Colonic mucosa (tissue), 4 donors: ENCODE data around the gene PDZRN3. TPM values are rescaled to one million over a fixed set of nuclear protein-coding genes. Genes with fewer than 3 reads are reported as not detected.

Source experiments
- DNase-seq: peaks from one replicate; pipeline ENCODE4 v3.0.0-alpha.2; 2020
- H3K27ac ChIP-seq: fragments of 200-600 bp; one replicate; pipeline ENCODE4 v1.8.0; 2021
- H3K27me3 ChIP-seq: fragments of 200-600 bp; one replicate; pipeline ENCODE4 v1.8.0; 2021
- H3K36me3 ChIP-seq: fragments of 200-600 bp; one replicate; pipeline ENCODE4 v1.8.0; 2021
- H3K4me1 ChIP-seq: fragments of 200-600 bp; one replicate; pipeline ENCODE4 v1.8.0; 2021; ENCODE audit warnings: mild to moderate bottlenecking
- H3K4me3 ChIP-seq: fragments of 200-600 bp; one replicate; pipeline ENCODE4 v1.8.0; 2021
- H3K9ac ChIP-seq, 2 donors: one replicate each; pipeline ENCODE4 v1.7.0; 2013; ENCODE audit warnings: control low read depth in 2 of 2, low read depth in 2 of 2, low read length in 2 of 2
- H3K9me3 ChIP-seq: fragments of 200-600 bp; one replicate; pipeline ENCODE4 v1.8.0; 2021
- intact Hi-C: fragments of 100-400 bp; cut with DNase I; formaldehyde crosslinking; loops from one replicate; pipeline ENCODE4 v1.14.1; 2022
- total RNA-seq, 2 donors: library from RNA; stranded (reverse); fragmentation: NEBNext Ultra II Directional in 1 of 2; extraction: Animal tissue kit (Norgen Biotek cat#: 25700) in 1 of 2; gene quantifications; one replicate each; pipeline ENCODE4 v1.2.1, GENCODE V29; 2021
- TF ChIP-seq, protein P1 (sequence below): fragments of 200-600 bp; IDR thresholded peaks from one replicate; pipeline ENCODE4 v1.8.0; 2022; ENCODE audit warnings: antibody characterized with exemption, mild to moderate bottlenecking
- donor health status: healthy.
- donor health status: DM: no; HTN: no; CAD: no.
- donor health status: DM: no; HTN: no; CAD: no.

PDZRN3 gene
- total RNA-seq, 2 donors from 2014 or later = 13.6 to 19.1 TPM

DNA sequence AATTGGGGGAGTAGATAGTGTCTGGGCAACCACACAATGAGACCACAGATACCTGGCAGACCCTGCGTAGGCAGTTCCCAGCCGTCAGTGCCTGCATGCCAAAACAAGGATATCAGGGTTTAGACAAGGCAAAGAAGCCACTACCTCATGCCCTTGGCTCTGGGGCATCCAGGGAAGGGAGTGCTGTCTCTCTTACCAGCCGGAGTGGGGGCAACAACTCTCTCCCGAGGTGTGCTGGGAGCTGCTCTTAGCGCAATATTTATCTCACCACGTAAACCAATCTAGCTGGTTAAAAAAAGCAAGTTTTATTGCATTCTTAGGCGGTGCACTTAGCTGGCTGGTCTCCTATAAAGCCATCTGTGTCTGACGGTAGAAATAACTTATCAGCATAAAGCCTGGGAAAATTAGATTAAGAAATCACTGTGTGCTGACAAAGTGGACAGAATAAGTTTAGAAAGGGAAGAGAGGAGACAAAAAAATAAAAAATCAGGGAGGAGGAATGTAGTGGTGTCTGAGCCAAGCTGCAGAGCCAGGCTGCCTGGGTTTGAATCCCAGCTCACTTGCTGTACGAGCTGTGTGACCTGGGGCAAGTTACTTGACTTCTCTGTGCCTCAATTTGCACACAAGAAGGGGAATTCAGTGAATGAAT lies 273.2 kb downstream of the PDZRN3 start:
- H3K9ac ChIP-seq = no peak overlapping the region
- TF ChIP-seq, protein P1, sequence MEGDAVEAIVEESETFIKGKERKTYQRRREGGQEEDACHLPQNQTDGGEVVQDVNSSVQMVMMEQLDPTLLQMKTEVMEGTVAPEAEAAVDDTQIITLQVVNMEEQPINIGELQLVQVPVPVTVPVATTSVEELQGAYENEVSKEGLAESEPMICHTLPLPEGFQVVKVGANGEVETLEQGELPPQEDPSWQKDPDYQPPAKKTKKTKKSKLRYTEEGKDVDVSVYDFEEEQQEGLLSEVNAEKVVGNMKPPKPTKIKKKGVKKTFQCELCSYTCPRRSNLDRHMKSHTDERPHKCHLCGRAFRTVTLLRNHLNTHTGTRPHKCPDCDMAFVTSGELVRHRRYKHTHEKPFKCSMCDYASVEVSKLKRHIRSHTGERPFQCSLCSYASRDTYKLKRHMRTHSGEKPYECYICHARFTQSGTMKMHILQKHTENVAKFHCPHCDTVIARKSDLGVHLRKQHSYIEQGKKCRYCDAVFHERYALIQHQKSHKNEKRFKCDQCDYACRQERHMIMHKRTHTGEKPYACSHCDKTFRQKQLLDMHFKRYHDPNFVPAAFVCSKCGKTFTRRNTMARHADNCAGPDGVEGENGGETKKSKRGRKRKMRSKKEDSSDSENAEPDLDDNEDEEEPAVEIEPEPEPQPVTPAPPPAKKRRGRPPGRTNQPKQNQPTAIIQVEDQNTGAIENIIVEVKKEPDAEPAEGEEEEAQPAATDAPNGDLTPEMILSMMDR = no peak
- no peak overlapping the region for H3K4me3 ChIP-seq
- intact Hi-C loops = no loop called here
- H3K27ac ChIP-seq = no peak overlapping the region
- DNase-seq = no peak
- no peaks in the 10 kb centered on the region for H3K9me3 ChIP-seq
- no peaks in the 10 kb centered on the region for H3K27me3 ChIP-seq
- no peaks in the 10 kb centered on the region for H3K36me3 ChIP-seq
- H3K4me1 ChIP-seq = no peaks in the 10 kb centered on the region

DNA sequence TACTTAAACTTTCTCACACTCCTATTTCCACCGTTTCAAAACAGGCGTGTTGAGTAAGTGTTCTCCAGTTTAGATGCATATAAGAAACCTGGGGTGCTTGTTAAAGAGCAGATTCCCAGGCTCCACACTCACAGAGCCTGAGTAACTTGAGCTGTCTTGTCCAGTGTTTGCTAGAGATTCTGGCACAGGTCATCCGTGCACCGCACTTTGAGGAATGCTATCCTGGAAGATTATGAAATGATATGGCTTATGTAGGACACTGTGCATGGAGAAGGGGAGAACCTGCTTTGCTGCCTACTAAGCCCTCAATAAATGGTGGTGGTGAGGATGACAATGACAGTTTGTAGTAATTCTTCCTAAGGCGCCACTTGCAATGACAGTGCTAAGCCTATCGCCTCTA lies 273.7 kb downstream of the PDZRN3 start:
- Histone ChIP-seq H3K9ac (no peak overlapping the region), H3K27ac (no peak overlapping the region), H3K9me3 (no peaks in the 10 kb centered on the region), H3K4me3 (no peak overlapping the region), H3K36me3 (no peaks in the 10 kb centered on the region), H3K27me3 (no peaks in the 10 kb centered on the region), H3K4me1 (no peaks in the 10 kb centered on the region)
- TF ChIP-seq, protein P1 = no peak
- intact Hi-C loops = no loop called here
- DNase-seq = no peak

DNA sequence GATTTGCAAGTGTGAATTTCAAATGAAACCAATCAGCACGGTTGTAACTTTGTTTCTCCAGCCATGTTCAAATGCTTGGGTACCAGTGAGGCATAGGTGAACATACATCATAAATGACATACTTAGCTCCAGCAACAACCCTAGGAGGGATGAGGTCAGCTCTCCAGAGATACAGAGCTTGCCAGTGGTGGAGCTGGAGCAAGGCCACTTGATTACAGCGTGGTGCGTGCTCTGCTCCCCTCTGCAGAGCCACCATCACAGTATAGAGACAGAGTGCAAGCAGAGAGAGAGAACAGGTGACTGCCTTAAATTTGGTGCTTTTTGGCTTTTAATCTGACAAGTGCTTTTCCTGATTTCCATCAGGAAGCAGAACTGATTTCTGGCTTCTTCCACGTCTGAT lies 275.1 kb downstream of the PDZRN3 start:
- H3K4me3 ChIP-seq = no peak overlapping the region
- TF ChIP-seq, protein P1 = no peak
- intact Hi-C loops = no loop called here

DNA sequence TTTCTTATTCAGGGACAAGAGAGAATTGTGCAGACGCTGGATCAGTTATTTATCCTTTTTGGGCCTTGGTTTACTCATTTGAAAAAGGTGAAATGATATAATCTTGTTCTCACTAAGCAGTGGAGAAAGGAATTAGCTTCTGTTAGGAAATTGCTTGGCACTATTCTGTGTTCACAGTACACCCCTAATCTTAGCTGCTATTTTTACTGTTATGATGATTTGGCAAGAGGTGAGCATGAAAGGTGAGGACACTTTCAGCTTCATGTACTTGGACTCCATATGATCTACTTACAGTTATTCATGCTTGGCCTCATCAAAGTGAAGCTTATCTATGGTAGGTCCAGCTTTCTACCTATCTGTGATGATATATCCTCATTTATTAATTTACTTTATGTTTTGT lies 282.7 kb downstream of the PDZRN3 start:
- Histone ChIP-seq H3K36me3 (no peaks in the 10 kb centered on the region), H3K27ac (no peak overlapping the region), H3K4me3 (no peak overlapping the region), H3K4me1 (no peaks in the 10 kb centered on the region), H3K9me3 (no peaks in the 10 kb centered on the region), H3K9ac (no peak overlapping the region), H3K27me3 (no peaks in the 10 kb centered on the region)
- intact Hi-C loops = no loop called here
- TF ChIP-seq, protein P1 = no peak
- DNase-seq = no peak

More for the DNA sequence above, 275.1 kb downstream of the PDZRN3 start:
- Histone ChIP-seq H3K4me1 (no peaks in the 10 kb centered on the region), H3K9ac (no peak overlapping the region), H3K27ac (no peak overlapping the region), H3K9me3 (no peaks in the 10 kb centered on the region), H3K27me3 (no peaks in the 10 kb centered on the region), H3K36me3 (no peaks in the 10 kb centered on the region)
- DNase-seq = no peak

DNA sequence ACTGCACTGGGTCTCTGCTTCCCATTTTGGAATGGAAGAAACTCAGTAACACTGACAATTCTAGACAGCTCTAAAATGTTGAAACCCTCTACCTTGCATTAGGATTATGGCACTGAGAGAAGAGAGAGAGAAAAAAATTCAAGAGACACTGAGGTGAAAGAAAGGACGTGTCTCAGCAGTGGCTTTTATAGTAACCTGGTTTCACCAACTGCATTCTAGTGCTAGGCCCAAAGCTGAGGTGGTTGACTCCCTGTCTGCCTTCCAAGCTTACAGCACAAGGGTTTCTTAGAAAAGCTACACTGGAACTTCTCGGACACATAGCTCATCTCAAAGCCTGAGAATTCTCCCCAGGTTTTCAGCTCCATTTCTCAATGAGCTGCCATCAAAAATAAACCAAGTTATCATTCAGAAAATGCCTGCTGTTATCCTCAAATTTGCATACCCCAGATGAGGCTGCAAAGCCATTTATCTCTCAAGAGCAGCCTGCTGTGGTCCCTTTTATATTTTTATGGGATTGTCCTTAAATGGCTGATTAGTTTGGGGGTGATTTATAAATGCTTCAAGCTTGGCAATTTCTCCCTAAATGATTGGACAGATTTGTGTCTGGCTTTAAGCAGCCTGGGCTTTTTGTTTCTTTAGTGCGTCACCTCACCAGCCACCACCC lies 283.3 kb downstream of the PDZRN3 start:
- intact Hi-C loops = no loop called here
- TF ChIP-seq, protein P1 = no peak
- Histone ChIP-seq H3K4me3 (no peak overlapping the region), H3K27ac (no peak overlapping the region), H3K27me3 (no peaks in the 10 kb centered on the region), H3K36me3 (no peaks in the 10 kb centered on the region), H3K9ac (no peak overlapping the region), H3K9me3 (no peaks in the 10 kb centered on the region), H3K4me1 (no peaks in the 10 kb centered on the region)
- DNase-seq = no peak
